Effector memory CD8-positive, alpha-beta T cell (primary cell): ENCODE data around the gene GARNL3.

Experiments used
- ATAC-seq: fragments of 150-1000 bp; cut with Tn5 transposase; replicated peaks from 2 replicates; pipeline ENCODE4 v1.10.0; 2021; ENCODE audit warnings: mild to moderate bottlenecking, moderate library complexity
- DNase-seq, 3 experiments: peaks; one replicate each; pipeline ENCODE4 v3.0.0; 2021
- H3K27ac Mint-ChIP-seq, 2 donors: one replicate each; pipeline ENCODE4 v1.8.0; 2022; ENCODE audit warnings: mild to moderate bottlenecking in 2 of 2, mixed read lengths in 2 of 2, moderate library complexity in 2 of 2
- H3K27me3 Mint-ChIP-seq, 2 donors: one replicate each; pipeline ENCODE4 v1.8.0; 2022; ENCODE audit warnings: mixed read lengths in 2 of 2
- H3K36me3 Mint-ChIP-seq: one replicate; pipeline ENCODE4 v1.8.0; 2022; ENCODE audit warnings: mild to moderate bottlenecking, moderate library complexity, mixed read lengths; ENCODE audit not compliant: insufficient read depth
- H3K4me1 Mint-ChIP-seq, 2 donors: one replicate each; pipeline ENCODE4 v1.8.0; 2022; ENCODE audit warnings: low read depth in 2 of 2, mixed read lengths in 2 of 2
- H3K4me3 Mint-ChIP-seq, 2 donors: one replicate each; pipeline ENCODE4 v1.8.0; 2022; ENCODE audit warnings: mild to moderate bottlenecking in 2 of 2, mixed read lengths in 2 of 2, moderate library complexity in 2 of 2
- H3K9me3 Mint-ChIP-seq, 2 donors: one replicate each; pipeline ENCODE4 v1.8.0; 2022; ENCODE audit warnings: mixed read lengths in 2 of 2

Gene GARNL3

GRCh38 chr9:127344368-127345000 lies 79.9 kb downstream of the GARNL3 start:
- Mint-ChIP-seq H3K4me1 (no peaks in the 10 kb centered on the region), H3K4me3 (no peak overlapping the region), H3K27ac (no peak overlapping the region), H3K36me3 (peaks cover 2% of the 10 kb centered on the region), H3K9me3 (no peaks in the 10 kb centered on the region), H3K27me3 (no peaks in the 10 kb centered on the region)
- DNase-seq: no peak
- no peak for ATAC-seq

GRCh38 chr9:127345566-127345965 lies 81.0 kb downstream of the GARNL3 start:
- no peaks in the 10 kb centered on the region for H3K27me3 Mint-ChIP-seq
- ATAC-seq (no peak), DNase-seq (no peak)
- H3K4me1 Mint-ChIP-seq: no peaks in the 10 kb centered on the region
- no peak overlapping the region for H3K27ac Mint-ChIP-seq
- H3K9me3 Mint-ChIP-seq: no peaks in the 10 kb centered on the region
- H3K4me3 Mint-ChIP-seq: no peak overlapping the region
- H3K36me3 Mint-ChIP-seq: peaks cover 2% of the 10 kb centered on the region

GRCh38 chr9:127346584-127346983 lies 82.0 kb downstream of the GARNL3 start:
- no peak overlapping the region for H3K27ac Mint-ChIP-seq
- H3K36me3 Mint-ChIP-seq: peaks cover under 1% of the 10 kb centered on the region
- no peak for ATAC-seq
- no peaks in the 10 kb centered on the region for H3K27me3 Mint-ChIP-seq
- DNase-seq: no peak
- no peaks in the 10 kb centered on the region for H3K4me1 Mint-ChIP-seq
- no peak overlapping the region for H3K4me3 Mint-ChIP-seq
- no peaks in the 10 kb centered on the region for H3K9me3 Mint-ChIP-seq

DNA sequence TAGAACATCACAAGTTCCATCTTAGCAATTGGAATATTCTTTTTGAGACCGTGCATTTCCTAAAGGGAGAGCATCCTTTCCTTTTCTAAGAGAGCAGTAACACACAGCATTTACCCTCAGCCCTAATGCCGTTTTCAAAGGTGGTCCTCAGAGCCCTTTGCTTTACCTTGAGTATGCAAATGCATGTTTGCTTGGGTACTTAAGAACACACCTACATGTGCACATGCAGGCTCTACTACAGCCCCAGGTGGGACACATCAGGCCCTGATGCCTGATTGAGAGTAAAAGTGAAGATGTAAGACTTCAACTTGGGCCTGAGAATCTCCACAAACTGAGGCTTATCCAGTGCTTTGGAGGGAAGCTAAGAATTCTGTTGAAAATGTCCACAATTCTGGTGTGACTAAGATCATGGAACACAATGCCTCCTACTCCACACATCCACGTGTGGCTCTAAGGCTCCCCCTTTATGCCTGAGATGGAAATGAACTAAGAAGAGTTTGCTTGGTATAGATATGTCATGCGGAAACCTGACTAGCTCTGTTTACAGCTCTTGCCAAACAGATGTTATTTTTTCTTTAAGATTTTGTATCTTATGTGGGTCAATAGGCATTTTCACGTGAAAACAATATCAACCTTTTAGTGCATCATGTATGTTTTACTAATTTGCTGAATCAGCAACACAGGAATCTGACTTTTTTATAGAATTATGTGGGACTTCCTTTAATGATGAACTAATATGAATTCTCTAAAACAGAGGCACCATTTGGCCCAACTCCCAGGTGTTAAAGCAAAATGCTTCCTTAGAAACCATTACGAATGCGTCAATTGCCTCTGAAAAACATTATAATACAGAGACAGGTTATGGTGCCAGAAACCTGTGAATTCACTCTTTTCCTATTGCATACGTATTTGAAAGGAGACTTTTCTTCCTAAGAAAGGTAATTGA lies 83.5 kb downstream of the GARNL3 start:
- Mint-ChIP-seq H3K27me3 (no peaks in the 10 kb centered on the region), H3K4me1 (no peaks in the 10 kb centered on the region), H3K9me3 (no peaks in the 10 kb centered on the region), H3K4me3 (no peak overlapping the region), H3K27ac (no peak overlapping the region), H3K36me3 (no peaks in the 10 kb centered on the region)
- ATAC-seq: no peak
- DNase-seq: no peak

DNA sequence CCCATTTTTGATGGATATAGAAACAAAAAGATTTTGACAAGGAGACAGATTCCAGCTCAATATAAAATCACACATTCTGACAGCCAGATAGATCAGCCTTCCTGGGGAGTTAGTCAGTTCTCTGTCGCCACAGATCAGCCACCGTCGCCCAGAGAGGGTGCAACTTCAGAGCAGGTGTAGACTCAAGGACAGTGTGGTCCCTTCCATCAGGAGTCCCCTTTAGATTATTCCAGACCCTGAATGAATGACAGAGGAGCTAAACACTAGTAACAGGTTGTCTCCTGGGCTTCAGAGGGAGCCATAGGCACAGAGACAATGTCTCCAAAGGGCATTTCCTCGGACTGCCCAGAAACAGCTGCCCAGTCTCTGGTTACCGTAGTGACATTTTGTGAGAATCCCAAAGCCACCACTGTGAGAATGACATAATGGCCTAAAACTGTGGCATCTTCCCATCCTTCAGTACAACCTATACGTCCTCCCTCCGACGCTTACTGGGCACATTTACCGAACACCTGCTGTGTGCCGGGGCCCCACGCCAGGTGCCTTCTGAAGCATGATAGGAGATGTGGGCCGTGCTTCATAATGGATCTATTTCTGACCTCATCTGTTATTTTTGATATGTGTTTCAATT lies 85.0 kb downstream of the GARNL3 start:
- Mint-ChIP-seq H3K9me3 (no peaks in the 10 kb centered on the region), H3K27ac (no peak overlapping the region), H3K4me3 (no peak overlapping the region), H3K36me3 (no peaks in the 10 kb centered on the region), H3K27me3 (no peaks in the 10 kb centered on the region), H3K4me1 (no peaks in the 10 kb centered on the region)
- no peak for ATAC-seq
- no peak for DNase-seq

GRCh38 chr9:127351182-127352166 lies 86.9 kb downstream of the GARNL3 start:
- DNase-seq (no peak), ATAC-seq (no peak)
- no peaks in the 10 kb centered on the region for H3K4me1 Mint-ChIP-seq
- H3K27ac Mint-ChIP-seq: no peak overlapping the region
- no peak overlapping the region for H3K4me3 Mint-ChIP-seq
- no peaks in the 10 kb centered on the region for H3K9me3 Mint-ChIP-seq
- no peaks in the 10 kb centered on the region for H3K36me3 Mint-ChIP-seq
- peaks cover 0 to 6% of the 10 kb centered on the region in 2 donors for H3K27me3 Mint-ChIP-seq

GRCh38 chr9:127353882-127354281 lies 89.3 kb downstream of the GARNL3 start:
- no peaks in the 10 kb centered on the region for H3K4me1 Mint-ChIP-seq
- H3K27ac Mint-ChIP-seq: no peak overlapping the region
- DNase-seq: no peak
- no peak overlapping the region for H3K4me3 Mint-ChIP-seq
- H3K36me3 Mint-ChIP-seq: peaks cover 2% of the 10 kb centered on the region
- H3K27me3 Mint-ChIP-seq: peaks cover 0 to 6% of the 10 kb centered on the region in 2 donors
- no peaks in the 10 kb centered on the region for H3K9me3 Mint-ChIP-seq
- ATAC-seq: no peak

GRCh38 chr9:127356906-127357305 lies 92.3 kb downstream of the GARNL3 start:
- no peak overlapping the region for H3K27ac Mint-ChIP-seq
- no peak for DNase-seq
- H3K4me1 Mint-ChIP-seq: peaks cover 4 to 5% of the 10 kb centered on the region in 2 donors
- H3K9me3 Mint-ChIP-seq: no peaks in the 10 kb centered on the region
- no peak overlapping the region for H3K4me3 Mint-ChIP-seq
- peaks cover 2% of the 10 kb centered on the region for H3K36me3 Mint-ChIP-seq
- H3K27me3 Mint-ChIP-seq: peaks cover 0 to 6% of the 10 kb centered on the region in 2 donors
- no peak for ATAC-seq

- H3K9me3 Mint-ChIP-seq: no peaks in the 10 kb centered on the region
- ATAC-seq (no peak), DNase-seq (no peak)
- peak overlapping the region in 1 of 2 donors; percentile 69 for H3K27ac Mint-ChIP-seq
- H3K4me3 Mint-ChIP-seq: no peak overlapping the region
- peaks cover 2% of the 10 kb centered on the region for H3K36me3 Mint-ChIP-seq
- H3K27me3 Mint-ChIP-seq: peaks cover 0 to 6% of the 10 kb centered on the region in 2 donors
- peaks cover 4 to 5% of the 10 kb centered on the region in 2 donors for H3K4me1 Mint-ChIP-seq
These were observed 93.5 kb downstream of the GARNL3 start for GRCh38 chr9:127358023-127358535.

GRCh38 chr9:127358770-127359169 lies 94.2 kb downstream of the GARNL3 start:
- Mint-ChIP-seq H3K27ac (no peak overlapping the region), H3K27me3 (peaks cover 0 to 6% of the 10 kb centered on the region in 2 donors), H3K4me3 (no peak overlapping the region), H3K4me1 (peaks cover 4 to 5% of the 10 kb centered on the region in 2 donors), H3K9me3 (no peaks in the 10 kb centered on the region), H3K36me3 (peaks cover 2% of the 10 kb centered on the region)
- no peak for ATAC-seq
- DNase-seq: no peak

GRCh38 chr9:127360250-127360649 lies 95.7 kb downstream of the GARNL3 start:
- DNase-seq (no peak), ATAC-seq (no peak)
- Mint-ChIP-seq H3K9me3 (no peaks in the 10 kb centered on the region), H3K36me3 (peaks cover 2% of the 10 kb centered on the region), H3K27me3 (peaks cover 0 to 5% of the 10 kb centered on the region in 2 donors), H3K4me1 (peaks cover 4 to 5% of the 10 kb centered on the region in 2 donors), H3K4me3 (no peak overlapping the region), H3K27ac (no peak overlapping the region)

- Mint-ChIP-seq H3K36me3 (peaks cover 2% of the 10 kb centered on the region), H3K27ac (peak overlapping the region in 1 of 2 donors; percentile 26), H3K9me3 (no peaks in the 10 kb centered on the region), H3K27me3 (no peaks in the 10 kb centered on the region), H3K4me1 (peaks cover 4 to 5% of the 10 kb centered on the region in 2 donors), H3K4me3 (no peak overlapping the region)
- no peak for ATAC-seq
- DNase-seq: no peak
These were observed 96.3 kb downstream of the GARNL3 start for GRCh38 chr9:127360829-127361228.
